LNCaP clone FGC (cell line): ENCODE results near the gene TAS1R3.

ENCODE experiments used
- DNase-seq: peaks from one replicate; pipeline ENCODE4 v3.0.0-alpha.2; 2011; ENCODE audit warnings: low read depth
- H3K4me3 ChIP-seq: 2 replicates; pipeline ENCODE4 v1.5.1; 2011; ENCODE audit warnings: mild to moderate bottlenecking, low read depth, low read length, control low read depth
- CTCF ChIP-seq: IDR thresholded peaks from 2 replicates; pipeline ENCODE4 v1.5.1; 2012; ENCODE audit warnings: mild to moderate bottlenecking; ENCODE audit not compliant: control insufficient read depth, insufficient read depth; ENCODE audit errors: extremely low read depth

TAS1R3 gene

GRCh38 chr1:1348420-1349255, 17.6 kb downstream of the TAS1R3 start:
- no peak for DNase-seq
- no peak for TF ChIP-seq CTCF
- peak overlapping the region; percentile 71 for H3K4me3 ChIP-seq

- DNase-seq = no peak
- H3K4me3 ChIP-seq = peak within 1 kb of the TSS; percentile 71
- TF ChIP-seq CTCF = peak; percentile 63
Observed at GRCh38 chr1:1349256-1350012, 18.4 kb downstream of the TAS1R3 start, which contains the start of gene DVL1. DVL1 (minus strand) TSS chr1:1349418; CDS start chr1:1349065, 353 bp downstream.

GRCh38 chr1:1351511-1352427, 20.7 kb downstream of the TAS1R3 start:
- H3K4me3 ChIP-seq = peak overlapping the region; percentile 9; the same call in 1 of the 2 replicates
- TF ChIP-seq CTCF = no peak
- no peak for DNase-seq

GRCh38 chr1:1352786-1353388, 21.8 kb downstream of the TAS1R3 start:
- no peak overlapping the region for H3K4me3 ChIP-seq

GRCh38 chr1:1353389-1354151, 22.5 kb downstream of the TAS1R3 start:
- DNase-seq = no peak
- TF ChIP-seq CTCF = no peak
- H3K4me3 ChIP-seq = no peak overlapping the region

More at GRCh38 chr1:1352786-1353388, 21.8 kb downstream of the TAS1R3 start:
- DNase-seq = no peak
- no peak for TF ChIP-seq CTCF
